Measurements from ENCODE around the gene NEDD8. TPM values are rescaled to one million over a fixed set of nuclear protein-coding genes. Genes with fewer than 3 reads are reported as not detected.

The NEDD8 gene
- total and polyA plus RNA-seq, 2 donors (not counting 1 experiment from before 2014, with no cell fraction given), result 86.7 to 98.5 TPM

- Histone ChIP-seq H3K9ac (ENCODE audit: low read length) (peak overlapping the region; percentile 16), H3K4me1 (ENCODE audit: control insufficient read depth in 2 of 2, insufficient read depth in 2 of 2, low read length in 2 of 2) (peaks cover 53 to 77% of the 10 kb centered on the region in 2 donors)
- ATAC-seq (ENCODE audit: low read depth), result no peak
These were observed 45.6 kb upstream of the NEDD8 start for GRCh38 chr14:24277606-24278321.

More at GRCh38 chr14:24277606-24278321, 45.6 kb upstream of the NEDD8 start:
- peak overlapping the region; percentile 65 to 80 for H3K27ac ChIP-seq (ENCODE audit: low read length in 2 of 2)
- Mint-ChIP-seq H3K27me3 (no peaks in the 10 kb centered on the region), H3K9me3 (ENCODE audit: insufficient read depth) (no peaks in the 10 kb centered on the region), H3K27ac (peak overlapping the region; percentile 93), H3K4me3 (peak overlapping the region; percentile 33), H3K4me1 (peaks cover 81% of the 10 kb centered on the region)
- no peaks in the 10 kb centered on the region for H3K36me3 ChIP-seq (replicated peaks in 1 of 2; ENCODE audit: control extremely low read depth in 1 of 2, control insufficient read depth in 1 of 2, extremely low read depth in 1 of 2, insufficient read depth in 2 of 2, low read length in 1 of 2)
- no peaks in the 10 kb centered on the region for H4K20me1 ChIP-seq (ENCODE audit: control insufficient read depth, insufficient read depth, low read length, poor library complexity, severe bottlenecking)
- peak overlapping the region in 1 of 5 experiments; percentile 21 for H3K4me3 ChIP-seq (ENCODE audit: control extremely low read depth in 1 of 5, extremely low read depth in 1 of 5, insufficient read depth in 1 of 5, low read depth in 2 of 5, low read length in 4 of 5)
- H2AFZ ChIP-seq (ENCODE audit: insufficient read depth, low read depth, low read length, poor library complexity, severe bottlenecking), result peak overlapping the region; percentile 52
- H3K27me3 ChIP-seq (replicated peaks in 1 of 4; ENCODE audit: control extremely low read depth in 1 of 4, control insufficient read depth in 3 of 4, insufficient read depth in 4 of 4, low read length in 3 of 4), result no peaks in the 10 kb centered on the region
- DNase-seq, result peak; percentile 73
- WGBS (ENCODE audit: insufficient coverage), result 71% methylated on average over 8 of the region's 11 CpGs
- ChIA-PET POLR2A (interaction anchor here (1.2 to 1.5 kb wide), 2 partner anchors 13 to 36 kb away, joined by 3 to 4 read pairs; partner anchors contain the start of gene TINF2), CTCF (interaction anchor here (0.9 to 7.1 kb wide), 5 partner anchors 15 to 36 kb away, joined by 3 to 93 read pairs (median 15); partner anchors contain the start of genes CIDEB, DHRS1, LTB4R2 and NOP9)
- no peak for TF ChIP-seq EZH2 (IDR thresholded peaks at IDR 0.05; ENCODE audit: borderline replicate concordance, insufficient read depth, low read depth, low read length, poor library complexity, severe bottlenecking)
- no peak for TF ChIP-seq CTCF (IDR thresholded peaks at IDR 0.05)
- intact Hi-C loops (cut with micrococcal nuclease), result loop anchor here (2.0 to 10.0 kb wide), 2 partner anchors 35 to 133 kb away; partner anchors contain the start of genes EMC9, PSME2, RNF31 and TINF2
- peaks cover 0 to 10% (median 0%) of the 10 kb centered on the region in 3 donors for H3K9me3 ChIP-seq (ENCODE audit: control extremely low read depth in 1 of 3, control insufficient read depth in 2 of 3, insufficient read depth in 1 of 3, low read length in 2 of 3)
- H3K79me2 ChIP-seq (ENCODE audit: control insufficient read depth, insufficient read depth, low read length), result peaks cover 33% of the 10 kb centered on the region
- H3K4me2 ChIP-seq (replicated peaks; ENCODE audit: low read depth, low read length, poor library complexity, severe bottlenecking), result peak overlapping the region; percentile 50
